ENCODE results near the gene LDAF1.
A peak's percentile ranks its signal among the peaks of the same experiment; 100 is the strongest.
"Not testable (repeated sequence)": the region's sequence is repeated elsewhere in the genome, so short reads cannot be mapped to it uniquely, and the experiment has no call there.

Gene LDAF1

DNA sequence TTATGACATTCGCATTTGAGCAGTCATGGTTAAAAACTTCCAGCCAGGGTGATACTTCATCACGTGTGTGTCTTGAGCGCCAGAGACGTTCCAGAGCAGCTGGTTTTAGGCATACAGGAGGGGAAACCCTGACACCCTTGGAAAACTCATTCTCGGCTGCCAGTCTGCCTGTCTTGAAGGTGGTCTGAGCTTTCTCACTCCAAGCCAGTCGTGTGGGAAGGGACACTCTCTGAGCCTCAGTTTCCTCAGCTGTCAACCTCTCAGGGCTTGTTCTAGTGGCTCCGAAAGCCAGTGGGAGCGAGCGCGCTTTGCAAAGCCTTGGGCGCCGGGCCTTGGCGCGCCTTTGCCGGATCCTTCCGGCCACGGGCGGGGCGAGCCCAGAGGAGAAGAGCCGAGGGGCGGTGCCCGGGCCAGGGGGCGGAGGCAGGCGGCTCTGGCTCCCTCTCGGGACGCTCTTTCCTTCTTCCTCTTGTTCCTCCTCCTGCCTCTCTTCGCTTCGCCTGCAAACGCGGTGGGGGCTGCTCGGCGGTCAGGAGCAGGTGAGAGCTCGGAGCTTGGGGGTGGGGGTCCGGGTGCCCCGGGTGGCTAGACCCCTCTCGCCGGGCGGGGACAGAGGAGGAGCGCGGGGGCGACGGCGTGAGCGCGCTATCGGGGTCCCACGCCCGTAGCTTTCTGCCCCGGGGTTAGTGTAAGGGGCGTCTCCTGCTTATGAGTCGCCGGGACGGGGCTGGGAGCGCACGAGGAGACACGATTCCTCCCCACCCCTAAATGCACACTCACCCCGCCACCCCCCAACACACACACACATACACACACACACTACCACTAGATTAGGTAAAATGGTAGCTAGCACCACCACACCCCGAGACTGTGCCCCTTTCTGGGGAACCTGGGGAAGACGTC, at the start of gene LDAF1:
Gene LDAF1 (plus strand): TSS at position 467 of the 903 bp plus-strand sequence. CDS start 2,509 bp downstream, outside the sequence.
- DNase-seq (ENCODE audit: low read depth, low spot score), result peak; percentile 87

DNA sequence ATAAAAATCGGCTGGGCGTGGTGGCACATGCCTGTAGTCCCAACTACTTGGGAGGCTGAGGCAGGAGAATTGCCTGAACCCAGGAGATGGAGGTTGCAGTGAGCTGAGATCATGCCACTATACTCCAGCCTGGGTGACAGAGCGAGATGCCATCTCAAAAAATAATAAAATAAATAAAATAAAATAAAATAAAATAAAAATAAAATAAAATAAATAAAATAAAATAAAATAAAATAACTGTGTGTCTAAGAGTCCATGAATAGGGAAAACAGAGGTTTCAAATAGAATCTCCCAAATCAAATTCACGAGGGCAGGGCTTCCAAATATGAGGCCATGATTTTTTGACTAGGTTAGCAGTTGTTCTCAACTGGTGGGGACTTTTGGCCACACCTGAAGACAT, 42.9 kb upstream of the LDAF1 start:
- DNase-seq (ENCODE audit: low read depth, low spot score), result not testable (repeated sequence)

DNA sequence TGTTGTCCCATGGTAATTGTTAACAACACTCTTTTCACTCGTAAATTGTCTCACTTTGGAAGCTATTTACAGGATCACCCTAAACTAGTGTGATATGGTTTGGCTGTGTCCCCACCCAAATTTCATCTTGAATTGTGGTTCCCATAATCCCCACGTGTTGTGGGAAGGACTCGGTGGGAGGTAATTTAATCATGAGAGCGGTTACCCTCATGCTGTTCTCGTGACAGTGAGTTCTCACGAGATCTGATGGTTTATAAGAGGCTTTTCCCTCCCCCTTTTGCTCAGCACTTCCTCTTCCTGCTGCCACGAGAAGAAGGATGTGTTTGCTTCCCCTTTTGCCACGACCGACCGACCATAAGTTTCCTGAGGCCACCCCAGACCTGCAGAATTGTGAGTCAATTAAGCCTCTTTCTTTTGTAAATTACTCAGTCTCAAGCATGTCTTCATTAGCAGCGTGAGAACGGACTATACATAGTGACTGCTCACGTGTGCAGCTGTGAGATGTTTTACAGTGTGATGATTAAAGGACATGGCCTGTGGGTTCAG, 42.3 kb upstream of the LDAF1 start:
- DNase-seq (ENCODE audit: low read depth, low spot score), result peak; percentile 46

DNA sequence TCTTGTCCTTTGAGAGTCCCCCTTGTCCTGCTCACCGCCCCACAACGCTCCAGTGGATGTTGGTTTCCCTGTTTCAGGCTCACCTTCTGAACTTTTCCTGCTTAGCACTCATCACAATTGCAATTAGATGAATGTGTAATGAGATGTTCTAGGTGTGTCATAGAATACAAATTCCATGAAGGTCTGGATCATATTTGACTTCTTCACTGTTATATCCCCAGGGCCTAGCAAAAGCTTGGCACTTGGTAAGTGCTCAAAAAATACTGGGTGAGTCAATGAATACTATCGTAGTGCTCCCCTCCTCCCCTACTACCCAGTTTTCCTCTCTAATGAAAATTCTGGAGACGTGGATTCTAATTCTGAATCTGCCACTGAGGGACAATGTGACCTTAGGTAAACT, 40.9 kb upstream of the LDAF1 start:
- no peak for DNase-seq (ENCODE audit: low read depth, low spot score)

DNA sequence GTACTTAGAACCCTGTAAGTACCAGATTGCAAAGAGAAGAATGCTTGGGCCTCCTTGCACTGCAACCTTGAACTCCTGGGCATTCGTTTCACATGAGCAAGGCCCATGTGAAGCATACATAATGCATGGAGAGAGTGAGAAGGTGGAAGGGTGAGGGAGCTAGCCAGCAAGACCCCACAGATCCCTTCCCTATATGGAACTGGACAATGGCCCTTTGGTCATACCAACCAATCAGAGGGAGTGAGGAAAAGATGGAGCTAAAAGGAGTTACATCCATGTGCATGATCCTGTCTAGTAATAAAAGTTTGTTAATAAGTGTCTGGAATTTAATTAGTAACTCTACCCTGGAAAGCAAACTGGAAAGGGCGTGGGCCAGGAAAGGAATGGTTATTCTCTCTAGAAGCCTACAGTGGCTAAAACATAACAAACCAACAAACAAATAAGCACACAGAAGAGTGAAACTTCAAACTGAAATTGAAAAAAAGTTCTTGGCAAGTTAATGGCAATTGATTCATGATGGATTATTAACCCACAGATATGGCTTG, 37.4 kb upstream of the LDAF1 start:
- no peak for DNase-seq (ENCODE audit: low read depth, low spot score)

DNA sequence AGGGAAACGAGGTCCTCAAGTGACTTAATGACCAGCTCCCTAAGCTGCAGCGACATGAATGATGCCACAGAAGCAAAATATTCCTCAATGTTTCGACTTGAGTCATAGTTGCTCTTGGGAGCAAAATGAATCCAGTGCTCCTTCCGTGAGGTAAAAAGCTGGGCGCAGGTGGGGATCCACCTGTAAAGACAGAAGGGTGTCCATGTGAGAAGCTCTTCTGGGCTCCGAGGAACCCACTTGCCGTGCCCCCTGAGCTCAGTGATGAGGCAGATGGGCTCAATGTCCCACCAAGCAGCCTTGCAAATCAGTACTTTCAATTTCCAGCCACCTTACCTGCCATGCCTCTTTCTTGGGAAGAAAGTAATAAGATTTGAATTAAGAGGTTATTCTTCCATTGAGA, 33.3 kb upstream of the LDAF1 start:
- DNase-seq (ENCODE audit: low read depth, low spot score), result no peak

DNA sequence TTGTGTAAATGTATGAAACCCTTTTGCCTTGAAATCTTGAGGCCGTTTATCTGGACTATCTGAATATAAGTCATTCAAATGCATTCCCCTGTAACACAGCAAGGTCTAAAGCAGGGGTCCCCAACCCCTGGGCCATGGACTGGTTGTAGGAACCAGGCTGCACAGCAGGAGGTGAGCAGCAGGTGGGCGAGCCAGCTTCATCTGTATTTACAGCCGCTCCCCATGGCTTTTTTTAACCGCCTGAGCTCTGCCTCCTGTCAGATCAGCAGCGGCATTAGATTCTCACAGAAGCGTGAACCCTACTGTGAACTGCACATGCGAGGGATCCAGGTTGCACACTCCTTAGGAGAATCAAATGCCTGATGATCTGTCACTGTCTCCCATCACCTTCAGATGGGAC, 32.0 kb upstream of the LDAF1 start:
- peak; percentile 26 for DNase-seq (ENCODE audit: low read depth, low spot score)

DNA sequence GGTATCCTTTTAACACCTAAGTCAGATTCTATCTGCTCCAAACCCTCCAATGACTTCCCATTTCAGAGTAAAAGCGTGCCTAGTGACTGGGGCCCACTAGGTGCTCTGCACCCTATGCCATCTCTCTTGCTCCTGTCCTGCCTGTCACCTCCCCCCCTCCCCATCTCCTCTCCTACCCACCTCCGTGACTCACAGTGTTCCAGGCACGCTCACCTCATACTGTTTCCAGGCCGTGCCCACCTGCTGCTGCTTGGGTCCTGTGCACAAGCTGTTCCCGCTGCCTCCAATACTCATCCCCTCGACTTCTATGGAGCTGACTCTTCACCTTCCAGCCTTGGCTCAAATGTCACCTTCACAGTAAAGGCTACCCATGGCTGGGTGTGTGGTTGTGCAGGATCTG, 29.5 kb upstream of the LDAF1 start:
- DNase-seq (ENCODE audit: low read depth, low spot score), result no peak

DNA sequence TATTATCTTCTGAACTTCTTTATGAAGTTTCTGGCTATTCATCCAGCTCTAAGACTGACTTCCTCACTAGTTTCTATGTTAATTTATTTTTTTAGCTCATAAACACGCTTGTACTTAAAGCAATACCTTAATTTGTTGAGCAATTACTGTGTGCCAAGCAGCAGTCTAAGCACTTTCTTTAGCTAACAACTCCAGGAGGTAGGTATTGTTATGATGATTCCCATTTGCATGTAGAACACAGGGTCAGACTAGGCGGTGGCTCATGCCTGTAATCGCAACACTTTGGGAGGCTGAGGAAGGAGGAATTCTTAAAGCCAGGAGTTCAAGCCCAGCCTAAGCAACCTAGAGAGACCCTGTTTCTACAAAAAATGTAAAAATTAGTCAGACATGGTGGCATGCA, 27.7 kb upstream of the LDAF1 start:
- DNase-seq (ENCODE audit: low read depth, low spot score), result no peak

DNA sequence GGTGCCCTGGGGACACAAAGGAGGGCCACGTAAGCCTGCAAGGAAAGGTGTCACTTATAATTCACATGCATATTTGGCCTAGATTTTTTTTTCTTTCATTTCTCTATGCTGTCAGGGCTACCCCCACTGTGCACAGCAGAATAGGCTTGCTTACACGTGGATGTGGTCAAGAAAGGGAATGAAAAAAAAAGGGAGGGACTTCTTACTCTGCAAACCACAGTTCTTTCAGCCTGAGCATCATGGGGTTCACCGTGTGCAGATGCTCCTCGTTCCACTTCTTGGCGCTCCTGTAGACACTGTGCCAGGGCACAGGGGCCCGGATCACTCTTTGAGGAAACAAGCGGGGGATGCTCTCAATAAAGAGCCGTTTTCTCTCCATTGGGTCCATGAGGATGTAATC, 24.4 kb upstream of the LDAF1 start:
- DNase-seq (ENCODE audit: low read depth, low spot score), result no peak

DNA sequence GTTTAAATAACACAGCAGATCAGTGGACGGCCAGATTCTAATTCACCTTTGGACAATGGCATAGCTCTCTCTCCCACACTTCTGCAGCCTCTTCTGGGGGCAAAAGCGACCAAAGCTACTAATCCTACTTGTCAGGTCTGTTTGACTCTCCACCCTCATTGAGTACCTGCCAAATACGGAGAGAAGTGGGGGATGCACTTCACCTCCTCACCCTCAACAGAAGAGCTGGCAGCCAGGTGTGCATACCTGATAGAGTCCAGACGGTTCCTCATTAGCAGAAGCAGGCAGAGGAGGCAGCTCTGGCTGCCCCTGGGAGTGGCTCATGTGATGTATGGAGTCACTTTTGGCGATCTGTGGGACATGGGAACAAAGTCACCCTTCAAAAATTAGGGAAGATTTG, 12.7 kb upstream of the LDAF1 start:
- no peak for DNase-seq (ENCODE audit: low read depth, low spot score)

DNA sequence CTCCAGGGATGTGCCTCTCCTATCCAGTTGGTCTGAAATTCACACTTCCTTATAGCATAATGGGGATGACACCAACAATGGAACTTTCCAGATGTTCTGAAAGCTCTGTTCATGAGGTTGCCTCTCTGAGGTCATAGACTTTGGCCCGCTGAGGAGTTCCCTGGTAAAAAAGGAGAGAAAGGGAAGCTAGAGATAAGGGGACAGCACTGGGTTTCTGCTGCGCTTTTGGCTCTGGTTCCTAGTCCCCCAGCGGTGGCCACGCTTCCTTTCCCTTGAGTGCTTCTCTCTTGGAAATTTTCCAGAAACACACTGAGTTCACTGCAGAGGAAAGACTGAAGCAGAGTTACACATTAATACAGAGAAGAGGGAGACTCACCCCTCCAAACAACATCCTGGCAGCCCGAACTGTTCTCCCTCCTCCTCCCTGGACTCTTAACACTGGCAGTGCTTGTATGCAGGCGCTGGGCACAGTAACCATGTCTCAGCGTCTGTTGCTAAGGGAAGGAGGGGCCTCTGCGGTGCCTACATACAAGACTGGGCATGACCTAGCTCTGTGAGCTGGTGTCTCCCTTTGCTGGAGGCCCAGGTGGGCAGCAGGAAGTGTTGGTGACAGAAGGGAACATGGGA, 8.0 kb upstream of the LDAF1 start, which contains the start of gene DNAH3:
Gene DNAH3 (minus strand): TSS at position 472 of the 627 bp plus-strand sequence. CDS start 527 bp downstream, outside the sequence.
- DNase-seq (ENCODE audit: low read depth, low spot score), result no peak

DNA sequence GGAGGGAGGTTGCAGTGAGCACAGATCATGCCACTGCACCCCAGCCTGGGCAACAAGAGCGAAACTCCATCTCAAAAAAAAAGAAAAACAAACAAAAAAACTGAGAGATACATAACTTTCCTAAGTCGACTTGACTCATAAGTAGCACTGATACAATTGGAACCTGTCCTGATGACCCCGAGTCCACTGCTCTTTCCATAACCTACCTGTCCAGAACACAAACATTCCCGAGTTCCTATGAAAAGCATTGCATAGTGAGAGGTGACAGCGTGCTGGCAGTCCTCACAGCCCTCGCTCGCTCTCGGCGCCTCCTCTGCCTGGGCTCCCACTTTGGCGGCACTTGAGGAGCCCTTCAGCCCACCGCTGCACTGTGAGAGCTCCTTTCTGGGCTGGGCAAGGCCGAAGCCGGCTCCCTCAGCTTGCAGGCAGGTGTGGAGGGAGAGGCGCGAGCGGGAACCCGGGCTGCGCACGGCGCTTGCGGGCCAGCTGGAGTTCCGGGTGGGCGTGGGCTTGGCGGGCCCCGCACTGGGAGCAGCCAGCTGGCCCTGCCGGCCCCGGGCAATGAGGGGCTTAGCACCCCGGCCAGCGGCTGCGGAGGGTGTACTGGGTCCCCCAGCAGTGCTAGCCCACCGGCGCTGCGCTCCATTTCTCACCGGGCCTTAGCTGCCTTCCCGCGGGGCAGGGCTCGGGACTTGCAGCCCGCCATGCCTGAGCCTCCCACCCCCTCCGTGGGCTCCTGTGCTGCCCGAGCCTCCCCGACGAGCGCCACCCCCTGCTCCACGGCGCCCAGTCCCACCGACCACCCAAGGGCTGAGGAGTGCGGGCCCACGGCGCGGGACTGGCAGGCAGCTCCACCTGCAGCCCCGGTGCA, 6.1 kb upstream of the LDAF1 start:
- DNase-seq (ENCODE audit: low read depth, low spot score), result not testable (repeated sequence)

DNA sequence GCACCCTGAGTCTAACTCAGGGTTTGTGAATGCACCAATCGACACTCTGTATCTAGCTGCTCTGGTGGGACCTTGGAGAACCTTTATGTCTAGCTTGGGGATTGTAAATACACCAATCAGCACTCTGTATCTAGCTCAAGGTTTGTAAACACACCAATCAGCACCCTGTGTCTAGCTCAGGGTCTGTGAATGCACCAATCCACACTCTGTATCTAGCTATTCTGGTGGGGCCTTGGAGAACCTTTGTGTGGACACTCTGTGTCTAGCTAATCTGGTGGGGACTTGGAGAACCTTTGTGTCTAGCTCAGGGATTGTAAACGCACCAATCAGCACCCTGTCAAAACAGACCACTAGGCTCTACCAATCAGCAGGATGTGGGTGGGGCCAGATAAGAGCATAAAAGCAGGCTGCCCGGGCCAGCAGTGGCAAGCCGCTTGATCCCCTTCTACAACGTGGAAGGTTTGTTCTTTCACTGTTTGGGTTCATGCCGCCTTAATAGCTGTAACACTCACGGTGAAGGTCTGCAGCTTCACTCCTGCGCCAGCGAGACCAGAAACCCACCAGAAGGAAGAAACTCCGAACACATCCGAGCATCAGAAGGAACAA, 5.2 kb upstream of the LDAF1 start:
- DNase-seq (ENCODE audit: low read depth, low spot score), result not testable (repeated sequence)

DNA sequence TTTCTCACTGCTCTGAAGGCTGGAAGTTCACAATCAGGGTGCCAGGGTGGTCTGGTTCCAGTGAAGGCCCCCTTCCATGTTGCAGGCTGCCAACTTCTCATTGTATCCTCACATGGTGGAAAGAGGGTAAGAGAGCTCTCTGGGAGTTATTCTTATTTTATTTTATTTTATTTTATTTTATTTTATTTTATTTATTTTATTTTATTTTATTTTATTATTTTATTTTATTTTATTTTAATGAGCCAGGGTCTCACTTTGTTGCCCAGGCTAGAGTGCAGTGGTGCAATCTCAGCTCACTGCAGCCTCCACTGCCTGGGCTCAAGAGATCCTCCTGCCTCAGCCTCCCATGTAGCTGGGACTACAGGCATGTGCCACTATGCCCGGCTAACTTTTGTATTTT, 2.5 kb upstream of the LDAF1 start:
- DNase-seq (ENCODE audit: low read depth, low spot score), result not testable (repeated sequence)

DNA sequence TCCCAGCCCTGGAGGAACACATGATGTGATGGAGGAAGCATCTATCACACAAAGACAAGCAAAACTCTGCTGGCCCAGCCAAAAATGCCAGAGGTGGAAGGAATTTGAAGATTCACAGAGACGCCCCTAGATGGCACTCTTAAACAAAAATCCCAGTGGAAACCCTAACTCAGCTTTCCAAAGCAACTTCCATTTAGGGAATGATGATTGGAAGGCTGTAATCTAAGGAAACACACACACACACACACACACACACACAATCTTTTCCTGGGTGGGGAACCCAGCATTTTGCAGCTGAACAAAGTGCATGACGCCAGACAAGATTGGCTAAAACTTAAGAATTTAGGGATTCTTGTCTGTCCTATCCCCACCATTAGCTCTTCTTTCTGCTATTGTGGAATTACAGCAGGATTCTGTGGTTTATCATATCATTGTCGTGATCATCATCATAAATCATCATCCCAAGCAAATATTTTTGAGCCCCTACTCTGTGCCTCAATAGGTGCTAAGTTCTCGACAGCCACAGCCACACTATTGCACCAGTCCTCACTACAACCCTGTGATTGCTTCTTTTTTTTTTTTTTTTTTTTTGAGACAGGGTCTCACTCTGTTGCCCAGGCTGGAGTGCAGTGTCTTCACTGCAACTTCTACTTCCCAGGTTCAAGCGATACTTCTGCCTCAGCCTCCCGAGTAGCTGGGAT, 1.6 kb upstream of the LDAF1 start:
- peak; percentile 77 for DNase-seq (ENCODE audit: low read depth, low spot score)

DNA sequence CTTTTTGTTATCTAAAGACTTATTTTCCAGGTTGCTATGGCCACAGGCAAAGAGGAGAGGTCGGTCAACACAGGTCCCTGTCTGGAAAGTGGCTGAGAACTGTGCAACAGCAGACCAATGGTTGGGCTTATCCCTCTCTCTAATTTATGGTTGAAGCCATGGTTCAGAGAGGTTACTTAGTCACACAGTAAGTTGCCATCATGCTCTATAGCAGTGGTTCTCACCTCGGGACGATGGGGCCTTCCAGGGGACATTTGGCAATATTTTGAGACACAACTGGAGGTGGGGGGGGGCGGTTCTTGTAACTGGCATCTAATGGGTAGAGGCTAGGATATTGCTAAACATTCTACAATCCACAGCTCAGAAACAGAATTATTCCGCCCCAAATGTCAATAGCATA, 842 bp upstream of the LDAF1 start:
- DNase-seq (ENCODE audit: low read depth, low spot score), result peak; percentile 14

DNA sequence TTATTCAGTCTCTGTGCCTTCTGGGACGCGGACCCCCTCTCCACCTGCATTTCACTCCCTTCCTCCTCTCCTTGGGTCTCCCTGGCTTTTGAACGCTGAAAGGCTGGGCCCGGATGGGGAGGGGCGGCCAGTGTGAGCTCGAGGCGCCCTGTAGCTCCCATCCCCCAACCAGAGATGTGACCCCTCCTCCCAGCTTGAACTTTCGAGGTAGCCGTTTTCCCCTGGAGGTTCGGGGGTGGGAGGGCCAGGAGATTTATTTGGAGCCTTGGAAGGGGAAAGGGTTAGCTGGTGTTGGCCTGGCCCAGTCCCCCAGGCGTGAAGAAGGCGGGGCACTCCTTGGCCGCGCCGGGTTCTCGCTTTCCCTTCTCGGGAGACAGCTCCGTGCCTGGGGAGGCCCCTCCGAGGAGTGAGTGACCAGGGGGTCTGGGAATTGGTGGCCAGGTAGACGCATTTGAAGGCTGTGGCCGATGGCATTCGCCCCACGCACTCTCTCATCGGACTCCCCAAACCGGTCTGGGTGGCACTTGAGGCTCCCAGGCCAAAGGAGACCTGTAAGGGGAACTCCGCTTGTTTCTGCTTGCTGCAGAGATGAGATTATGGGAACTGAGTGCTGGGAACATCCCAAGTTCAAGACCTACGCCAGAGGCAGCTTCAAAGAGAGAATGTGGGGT, 942 bp downstream of the LDAF1 start:
- DNase-seq (ENCODE audit: low read depth, low spot score), result peak; percentile 60

DNA sequence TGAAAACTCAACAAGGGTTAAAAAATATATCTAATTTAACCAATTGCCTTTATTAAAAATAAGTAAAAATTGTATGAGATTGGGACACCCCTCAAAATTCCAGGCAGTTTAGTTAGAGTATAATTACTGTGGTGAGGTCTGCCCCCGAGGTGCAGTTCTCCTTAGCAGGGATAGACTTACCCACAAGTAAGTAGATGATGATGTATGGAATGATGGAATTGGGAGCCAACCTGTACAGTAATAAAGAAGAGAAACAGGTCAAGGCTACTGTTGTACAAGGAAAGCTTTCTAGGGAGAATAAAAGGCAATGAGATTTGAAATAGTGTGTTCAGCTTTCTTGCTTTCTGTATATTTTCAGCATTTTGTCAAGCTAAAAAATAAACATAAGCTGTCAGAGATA, 1.8 kb downstream of the LDAF1 start:
- DNase-seq (ENCODE audit: low read depth, low spot score), result no peak

DNA sequence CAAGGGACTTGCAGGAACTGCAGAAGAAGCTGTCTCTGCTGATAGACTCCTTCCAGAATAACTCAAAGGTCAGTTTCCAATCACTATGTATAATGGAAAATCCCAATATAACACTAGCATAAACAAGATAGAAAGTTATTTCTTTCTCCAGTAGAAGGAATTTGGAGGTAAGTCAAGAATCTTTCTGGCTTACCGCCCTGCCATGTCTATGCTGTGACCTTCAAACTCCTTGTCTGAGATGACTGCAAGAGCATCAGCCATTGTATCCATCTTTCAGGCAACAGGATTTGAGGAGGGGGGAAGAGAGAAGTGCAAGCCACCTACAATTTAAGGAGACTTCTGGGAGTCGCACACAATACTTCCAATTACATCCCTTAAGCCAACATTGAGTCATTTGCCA, 2.7 kb downstream of the LDAF1 start:
- DNase-seq (ENCODE audit: low read depth, low spot score), result no peak
